T-helper 1 cell treated with Interleukin-12 subunit alpha and Interleukin-12 subunit beta and Interleukin-4 antibody, amounts not matched to agents 30 μg/mL and 1 μg/mL, for 36 hours (primary cell): ENCODE results near the gene ARID1B.

Experiments used
- H3K27ac Mint-ChIP-seq: one replicate; pipeline ENCODE4 v1.8.0; 2021; ENCODE audit warnings: mild to moderate bottlenecking, mixed read lengths
- H3K27me3 Mint-ChIP-seq: one replicate; pipeline ENCODE4 v1.8.0; 2021; ENCODE audit warnings: low read depth, mixed read lengths
- H3K36me3 Mint-ChIP-seq: one replicate; pipeline ENCODE4 v1.8.0; 2021; ENCODE audit warnings: low read depth, mixed read lengths
- H3K4me1 Mint-ChIP-seq: one replicate; pipeline ENCODE4 v1.8.0; 2021; ENCODE audit warnings: low read depth, mixed read lengths
- H3K4me3 Mint-ChIP-seq: one replicate; pipeline ENCODE4 v1.8.0; 2021; ENCODE audit warnings: mild to moderate bottlenecking, moderate library complexity, mixed read lengths
- H3K9me3 Mint-ChIP-seq: one replicate; pipeline ENCODE4 v1.8.0; 2021; ENCODE audit warnings: mixed read lengths

ARID1B gene

GRCh38 chr6:156762547-156762946 is 14.6 kb upstream of the ARID1B start:
- no peak overlapping the region for H3K4me3 Mint-ChIP-seq
- no peaks in the 10 kb centered on the region for H3K36me3 Mint-ChIP-seq
- H3K27ac Mint-ChIP-seq: no peak overlapping the region
- peaks cover 3% of the 10 kb centered on the region for H3K27me3 Mint-ChIP-seq
- H3K9me3 Mint-ChIP-seq: no peaks in the 10 kb centered on the region
- H3K4me1 Mint-ChIP-seq: peaks cover 2% of the 10 kb centered on the region

GRCh38 chr6:156765117-156765516 is 12.1 kb upstream of the ARID1B start:
- no peak overlapping the region for H3K27ac Mint-ChIP-seq
- no peak overlapping the region for H3K4me3 Mint-ChIP-seq
- H3K4me1 Mint-ChIP-seq: peaks cover 3% of the 10 kb centered on the region
- H3K36me3 Mint-ChIP-seq: no peaks in the 10 kb centered on the region
- H3K9me3 Mint-ChIP-seq: no peaks in the 10 kb centered on the region
- peaks cover 3% of the 10 kb centered on the region for H3K27me3 Mint-ChIP-seq

- Mint-ChIP-seq H3K4me3 (no peak overlapping the region), H3K4me1 (peaks cover 3% of the 10 kb centered on the region), H3K27me3 (peaks cover 3% of the 10 kb centered on the region), H3K9me3 (no peaks in the 10 kb centered on the region), H3K27ac (no peak overlapping the region), H3K36me3 (no peaks in the 10 kb centered on the region)
These were observed 9.3 kb upstream of the ARID1B start for GRCh38 chr6:156767603-156768467.

GRCh38 chr6:156771047-156771446 is 6.1 kb upstream of the ARID1B start:
- H3K4me1 Mint-ChIP-seq: peaks cover 13% of the 10 kb centered on the region
- no peaks in the 10 kb centered on the region for H3K27me3 Mint-ChIP-seq
- H3K9me3 Mint-ChIP-seq: no peaks in the 10 kb centered on the region
- no peak overlapping the region for H3K4me3 Mint-ChIP-seq
- no peak overlapping the region for H3K27ac Mint-ChIP-seq
- H3K36me3 Mint-ChIP-seq: no peaks in the 10 kb centered on the region

GRCh38 chr6:156771761-156772160 is 5.4 kb upstream of the ARID1B start:
- H3K9me3 Mint-ChIP-seq: no peaks in the 10 kb centered on the region
- H3K4me1 Mint-ChIP-seq: peaks cover 19% of the 10 kb centered on the region
- no peak overlapping the region for H3K27ac Mint-ChIP-seq
- H3K4me3 Mint-ChIP-seq: no peak overlapping the region
- no peaks in the 10 kb centered on the region for H3K36me3 Mint-ChIP-seq
- no peaks in the 10 kb centered on the region for H3K27me3 Mint-ChIP-seq

GRCh38 chr6:156773476-156773875 is 3.7 kb upstream of the ARID1B start:
- Mint-ChIP-seq H3K4me3 (no peak overlapping the region), H3K4me1 (peaks cover 17% of the 10 kb centered on the region), H3K27me3 (no peaks in the 10 kb centered on the region), H3K9me3 (no peaks in the 10 kb centered on the region), H3K36me3 (peaks cover 2% of the 10 kb centered on the region), H3K27ac (no peak overlapping the region)

GRCh38 chr6:156773935-156774852 is 3.0 kb upstream of the ARID1B start:
- Mint-ChIP-seq H3K27me3 (no peaks in the 10 kb centered on the region), H3K4me1 (peaks cover 17% of the 10 kb centered on the region), H3K4me3 (no peak overlapping the region), H3K27ac (no peak overlapping the region), H3K36me3 (peaks cover 2% of the 10 kb centered on the region), H3K9me3 (no peaks in the 10 kb centered on the region)

- H3K36me3 Mint-ChIP-seq: peaks cover 2% of the 10 kb centered on the region
- no peaks in the 10 kb centered on the region for H3K9me3 Mint-ChIP-seq
- H3K4me1 Mint-ChIP-seq: peaks cover 17% of the 10 kb centered on the region
- no peak overlapping the region for H3K27ac Mint-ChIP-seq
- no peaks in the 10 kb centered on the region for H3K27me3 Mint-ChIP-seq
- no peak overlapping the region for H3K4me3 Mint-ChIP-seq
These were observed 2.2 kb upstream of the ARID1B start for GRCh38 chr6:156774863-156775405.

- Mint-ChIP-seq H3K9me3 (no peaks in the 10 kb centered on the region), H3K4me1 (peaks cover 25% of the 10 kb centered on the region), H3K27me3 (no peaks in the 10 kb centered on the region), H3K27ac (peak overlapping the region; percentile 19), H3K4me3 (no peak overlapping the region), H3K36me3 (peaks cover 2% of the 10 kb centered on the region)
These were observed 1.5 kb upstream of the ARID1B start for GRCh38 chr6:156775717-156776116.

GRCh38 chr6:156776470-156776839 is 723 bp upstream of the ARID1B start:
- H3K27me3 Mint-ChIP-seq: no peaks in the 10 kb centered on the region
- no peaks in the 10 kb centered on the region for H3K9me3 Mint-ChIP-seq
- peak overlapping the region; percentile 93 for H3K4me3 Mint-ChIP-seq
- H3K27ac Mint-ChIP-seq: peak overlapping the region; percentile 99
- peaks cover 32% of the 10 kb centered on the region for H3K4me1 Mint-ChIP-seq
- H3K36me3 Mint-ChIP-seq: peaks cover 2% of the 10 kb centered on the region

GRCh38 chr6:156777577-156778453 is 637 bp downstream of the ARID1B start:
- Mint-ChIP-seq H3K9me3 (no peaks in the 10 kb centered on the region), H3K4me3 (peak overlapping the region; percentile 91), H3K27ac (peak overlapping the region; percentile 95), H3K4me1 (peaks cover 38% of the 10 kb centered on the region), H3K27me3 (no peaks in the 10 kb centered on the region), H3K36me3 (peaks cover 2% of the 10 kb centered on the region)

- Mint-ChIP-seq H3K4me1 (peaks cover 44% of the 10 kb centered on the region), H3K4me3 (peak overlapping the region; percentile 76), H3K9me3 (no peaks in the 10 kb centered on the region), H3K36me3 (peaks cover 2% of the 10 kb centered on the region), H3K27me3 (no peaks in the 10 kb centered on the region), H3K27ac (peak overlapping the region; percentile 77)
These were observed 1.5 kb downstream of the ARID1B start for GRCh38 chr6:156778454-156779205.
